Body of pancreas (tissue), 4 donors: ENCODE measurements around the gene CDH4.

Source experiments
- POLR2A ChIP-seq, 3 donors: fragments of 450-650 bp; IDR thresholded peaks; one replicate each; pipeline ENCODE4 v1.6.1; 2016; ENCODE audit warnings: antibody characterized with exemption in 3 of 3, mild to moderate bottlenecking in 2 of 3
- TF ChIP-seq, protein P1 (sequence below), 7 experiments: fragments of 450-650 bp in 4 of 7; fragments of 200-600 bp in 3 of 7; sonication (generic) in 3 of 7; IDR thresholded peaks; one replicate each; pipeline ENCODE4 v1.5.1; 2016 to 2019; ENCODE audit warnings: antibody characterized with exemption in 7 of 7

DNA sequence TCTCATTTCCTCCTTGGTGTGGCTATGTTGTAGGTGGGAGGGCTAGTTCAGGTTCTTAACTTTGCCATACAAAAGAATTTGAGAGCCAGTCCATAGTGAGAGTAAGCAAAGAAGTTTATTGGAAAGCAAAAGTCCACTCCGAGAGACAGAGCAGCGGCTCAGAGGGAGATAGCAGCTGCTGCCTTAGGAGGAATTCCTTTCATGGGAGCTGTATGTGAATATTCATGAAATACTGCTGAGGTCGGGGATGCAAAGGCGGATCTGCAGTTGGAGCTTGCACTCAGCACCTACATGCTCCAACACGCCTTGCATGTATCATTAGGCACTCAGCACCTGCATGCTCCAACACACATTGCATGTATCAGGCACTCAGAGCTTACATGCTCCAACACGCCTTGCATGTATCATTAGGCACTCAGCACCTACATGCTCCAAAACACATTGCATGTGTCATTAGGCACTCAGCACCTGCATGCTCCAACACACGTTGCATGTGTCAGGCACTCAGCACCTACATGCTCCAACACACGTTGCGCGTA, 54.9 kb downstream of the CDH4 start:
- no peak for TF ChIP-seq POLR2A (IDR thresholded peaks at IDR 0.05)
- TF ChIP-seq, protein P1, sequence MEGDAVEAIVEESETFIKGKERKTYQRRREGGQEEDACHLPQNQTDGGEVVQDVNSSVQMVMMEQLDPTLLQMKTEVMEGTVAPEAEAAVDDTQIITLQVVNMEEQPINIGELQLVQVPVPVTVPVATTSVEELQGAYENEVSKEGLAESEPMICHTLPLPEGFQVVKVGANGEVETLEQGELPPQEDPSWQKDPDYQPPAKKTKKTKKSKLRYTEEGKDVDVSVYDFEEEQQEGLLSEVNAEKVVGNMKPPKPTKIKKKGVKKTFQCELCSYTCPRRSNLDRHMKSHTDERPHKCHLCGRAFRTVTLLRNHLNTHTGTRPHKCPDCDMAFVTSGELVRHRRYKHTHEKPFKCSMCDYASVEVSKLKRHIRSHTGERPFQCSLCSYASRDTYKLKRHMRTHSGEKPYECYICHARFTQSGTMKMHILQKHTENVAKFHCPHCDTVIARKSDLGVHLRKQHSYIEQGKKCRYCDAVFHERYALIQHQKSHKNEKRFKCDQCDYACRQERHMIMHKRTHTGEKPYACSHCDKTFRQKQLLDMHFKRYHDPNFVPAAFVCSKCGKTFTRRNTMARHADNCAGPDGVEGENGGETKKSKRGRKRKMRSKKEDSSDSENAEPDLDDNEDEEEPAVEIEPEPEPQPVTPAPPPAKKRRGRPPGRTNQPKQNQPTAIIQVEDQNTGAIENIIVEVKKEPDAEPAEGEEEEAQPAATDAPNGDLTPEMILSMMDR (IDR thresholded peaks at IDR 0.05) = no peak
